ENCODE data around the gene ITPR3. TPM values are rescaled to one million over a fixed set of nuclear protein-coding genes. Genes with fewer than 3 reads are reported as not detected.

The ITPR3 gene
- total RNA-seq, 1 donor from 2014 or later = 42.9 TPM

- DNase-seq (ENCODE audit: low spot score) = no peak
- Mint-ChIP-seq H3K27me3 (ENCODE audit: insufficient read depth) (no peaks in the 10 kb centered on the region), H3K36me3 (ENCODE audit: low read depth) (peaks cover 3% of the 10 kb centered on the region), H3K4me1 (ENCODE audit: low read depth) (no peaks in the 10 kb centered on the region), H3K27ac (no peak overlapping the region), H3K9me3 (no peaks in the 10 kb centered on the region), H3K4me3 (no peak overlapping the region)
- intact Hi-C loops (cut with micrococcal nuclease) = no loop called here
These were observed 40.1 kb downstream of the ITPR3 start for GRCh38 chr6:33661106-33661838.

- peaks cover 7% of the 10 kb centered on the region for H3K36me3 Mint-ChIP-seq (ENCODE audit: low read depth)
- H3K4me1 Mint-ChIP-seq (ENCODE audit: low read depth) = no peaks in the 10 kb centered on the region
- H3K27me3 Mint-ChIP-seq (ENCODE audit: insufficient read depth) = no peaks in the 10 kb centered on the region
- H3K9me3 Mint-ChIP-seq = no peaks in the 10 kb centered on the region
- no peak overlapping the region for H3K27ac Mint-ChIP-seq
- no peak for DNase-seq (ENCODE audit: low spot score)
- H3K4me3 Mint-ChIP-seq = no peak overlapping the region
- intact Hi-C loops (cut with micrococcal nuclease) = no loop called here
These were observed 41.2 kb downstream of the ITPR3 start for GRCh38 chr6:33662318-33662717.

GRCh38 chr6:33663028-33663427 is 41.9 kb downstream of the ITPR3 start:
- Mint-ChIP-seq H3K4me1 (ENCODE audit: low read depth) (peaks cover under 1% of the 10 kb centered on the region), H3K36me3 (ENCODE audit: low read depth) (peaks cover 10% of the 10 kb centered on the region), H3K27ac (no peak overlapping the region), H3K4me3 (no peak overlapping the region), H3K9me3 (no peaks in the 10 kb centered on the region), H3K27me3 (ENCODE audit: insufficient read depth) (no peaks in the 10 kb centered on the region)
- DNase-seq (ENCODE audit: low spot score) = no peak
- intact Hi-C loops (cut with micrococcal nuclease) = no loop called here

- peaks cover 16% of the 10 kb centered on the region for H3K36me3 Mint-ChIP-seq (ENCODE audit: low read depth)
- intact Hi-C loops (cut with micrococcal nuclease) = no loop called here
- no peak overlapping the region for H3K4me3 Mint-ChIP-seq
- H3K27me3 Mint-ChIP-seq (ENCODE audit: insufficient read depth) = no peaks in the 10 kb centered on the region
- H3K27ac Mint-ChIP-seq = no peak overlapping the region
- H3K9me3 Mint-ChIP-seq = no peaks in the 10 kb centered on the region
- peaks cover 9% of the 10 kb centered on the region for H3K4me1 Mint-ChIP-seq (ENCODE audit: low read depth)
- DNase-seq (ENCODE audit: low spot score) = no peak
These were observed 42.8 kb downstream of the ITPR3 start for GRCh38 chr6:33663727-33664449.

- H3K9me3 Mint-ChIP-seq = no peaks in the 10 kb centered on the region
- intact Hi-C loops (cut with micrococcal nuclease) = no loop called here
- H3K27me3 Mint-ChIP-seq (ENCODE audit: insufficient read depth) = peaks cover 1% of the 10 kb centered on the region
These were observed 43.5 kb downstream of the ITPR3 start for GRCh38 chr6:33664506-33665057.

GRCh38 chr6:33665957-33666356 is 44.8 kb downstream of the ITPR3 start:
- Mint-ChIP-seq H3K36me3 (ENCODE audit: low read depth) (peaks cover 20% of the 10 kb centered on the region), H3K4me1 (ENCODE audit: low read depth) (peaks cover 18% of the 10 kb centered on the region), H3K27ac (no peak overlapping the region), H3K27me3 (ENCODE audit: insufficient read depth) (peaks cover 3% of the 10 kb centered on the region), H3K4me3 (no peak overlapping the region), H3K9me3 (no peaks in the 10 kb centered on the region)
- DNase-seq (ENCODE audit: low spot score) = no peak
- intact Hi-C loops (cut with micrococcal nuclease) = no loop called here

More at GRCh38 chr6:33664506-33665057, 43.5 kb downstream of the ITPR3 start:
- no peak for DNase-seq (ENCODE audit: low spot score)
- Mint-ChIP-seq H3K27ac (no peak overlapping the region), H3K36me3 (ENCODE audit: low read depth) (peaks cover 20% of the 10 kb centered on the region), H3K4me3 (no peak overlapping the region), H3K4me1 (ENCODE audit: low read depth) (peaks cover 16% of the 10 kb centered on the region)

GRCh38 chr6:33667072-33667471 is 46.0 kb downstream of the ITPR3 start:
- peaks cover 3% of the 10 kb centered on the region for H3K27me3 Mint-ChIP-seq (ENCODE audit: insufficient read depth)
- no peaks in the 10 kb centered on the region for H3K9me3 Mint-ChIP-seq
- no peak overlapping the region for H3K27ac Mint-ChIP-seq
- intact Hi-C loops (cut with micrococcal nuclease) = no loop called here
- peaks cover 24% of the 10 kb centered on the region for H3K36me3 Mint-ChIP-seq (ENCODE audit: low read depth)
- DNase-seq (ENCODE audit: low spot score) = no peak
- peaks cover 18% of the 10 kb centered on the region for H3K4me1 Mint-ChIP-seq (ENCODE audit: low read depth)
- no peak overlapping the region for H3K4me3 Mint-ChIP-seq

GRCh38 chr6:33667776-33668175 is 46.7 kb downstream of the ITPR3 start:
- intact Hi-C loops (cut with micrococcal nuclease) = no loop called here
- DNase-seq (ENCODE audit: low spot score) = no peak
- H3K27me3 Mint-ChIP-seq (ENCODE audit: insufficient read depth) = peaks cover 3% of the 10 kb centered on the region
- H3K27ac Mint-ChIP-seq = no peak overlapping the region
- peaks cover 25% of the 10 kb centered on the region for H3K36me3 Mint-ChIP-seq (ENCODE audit: low read depth)
- no peaks in the 10 kb centered on the region for H3K9me3 Mint-ChIP-seq
- H3K4me1 Mint-ChIP-seq (ENCODE audit: low read depth) = peaks cover 18% of the 10 kb centered on the region
- no peak overlapping the region for H3K4me3 Mint-ChIP-seq

GRCh38 chr6:33668328-33668727 is 47.2 kb downstream of the ITPR3 start:
- no peak overlapping the region for H3K27ac Mint-ChIP-seq
- intact Hi-C loops (cut with micrococcal nuclease) = no loop called here
- peaks cover 29% of the 10 kb centered on the region for H3K36me3 Mint-ChIP-seq (ENCODE audit: low read depth)
- no peaks in the 10 kb centered on the region for H3K9me3 Mint-ChIP-seq
- DNase-seq (ENCODE audit: low spot score) = no peak
- peaks cover 3% of the 10 kb centered on the region for H3K27me3 Mint-ChIP-seq (ENCODE audit: insufficient read depth)
- no peak overlapping the region for H3K4me3 Mint-ChIP-seq
- H3K4me1 Mint-ChIP-seq (ENCODE audit: low read depth) = peaks cover 18% of the 10 kb centered on the region

GRCh38 chr6:33668914-33669313 is 47.8 kb downstream of the ITPR3 start:
- peaks cover 3% of the 10 kb centered on the region for H3K27me3 Mint-ChIP-seq (ENCODE audit: insufficient read depth)
- peaks cover 18% of the 10 kb centered on the region for H3K4me1 Mint-ChIP-seq (ENCODE audit: low read depth)
- intact Hi-C loops (cut with micrococcal nuclease) = no loop called here
- H3K4me3 Mint-ChIP-seq = no peak overlapping the region
- H3K9me3 Mint-ChIP-seq = no peaks in the 10 kb centered on the region
- H3K36me3 Mint-ChIP-seq (ENCODE audit: low read depth) = peaks cover 30% of the 10 kb centered on the region
- H3K27ac Mint-ChIP-seq = peak overlapping the region; percentile 34
- peak; percentile 65 for DNase-seq (ENCODE audit: low spot score)

GRCh38 chr6:33670086-33670660 is 49.1 kb downstream of the ITPR3 start:
- DNase-seq (ENCODE audit: low spot score) = no peak
- Mint-ChIP-seq H3K27me3 (ENCODE audit: insufficient read depth) (peaks cover 3% of the 10 kb centered on the region), H3K4me3 (no peak overlapping the region), H3K9me3 (no peaks in the 10 kb centered on the region), H3K36me3 (ENCODE audit: low read depth) (peaks cover 32% of the 10 kb centered on the region), H3K4me1 (ENCODE audit: low read depth) (peaks cover 18% of the 10 kb centered on the region), H3K27ac (no peak overlapping the region)
- intact Hi-C loops (cut with micrococcal nuclease) = no loop called here

GRCh38 chr6:33670971-33671743 is 50.0 kb downstream of the ITPR3 start:
- no peak for DNase-seq (ENCODE audit: low spot score)
- peaks cover 34% of the 10 kb centered on the region for H3K36me3 Mint-ChIP-seq (ENCODE audit: low read depth)
- peaks cover 3% of the 10 kb centered on the region for H3K27me3 Mint-ChIP-seq (ENCODE audit: insufficient read depth)
- no peak overlapping the region for H3K4me3 Mint-ChIP-seq
- H3K4me1 Mint-ChIP-seq (ENCODE audit: low read depth) = peaks cover 18% of the 10 kb centered on the region
- intact Hi-C loops (cut with micrococcal nuclease) = no loop called here
- H3K27ac Mint-ChIP-seq = no peak overlapping the region
- no peaks in the 10 kb centered on the region for H3K9me3 Mint-ChIP-seq
